GM12892 (cell line): ENCODE measurements around the gene BRI3BP.
"Not testable (repeated sequence)": the region's sequence is repeated elsewhere in the genome, so short reads cannot be mapped to it uniquely, and the experiment has no call there.

Experiments used
- DNase-seq: peaks from one replicate; pipeline ENCODE4 v3.0.0; 2011; ENCODE audit not compliant: insufficient read length
- FAIRE-seq: peaks from 2 replicates; lab custom pipeline; 2011; peaks lifted over from hg19 to GRCh38; lab: Jason Lieb, UNC
- POLR2A ChIP-seq: IDR thresholded peaks from 2 replicates; pipeline ENCODE4 v1.6.1; 2011; ENCODE audit warnings: low read depth, low read length, control low read depth
- POLR2AphosphoS5 ChIP-seq: IDR thresholded peaks from 2 replicates; pipeline ENCODE4 v1.6.1; 2011; ENCODE audit warnings: low read depth, low read length, control low read depth
- TAF1 ChIP-seq: IDR thresholded peaks from 2 replicates; pipeline ENCODE4 v1.6.1; 2011; ENCODE audit warnings: low read depth, mild to moderate bottlenecking, control low read depth, low read length, borderline replicate concordance

Gene BRI3BP

GRCh38 chr12:124980098-124980892 lies 13.2 kb upstream of the BRI3BP start:
- FAIRE-seq, result no peak
- TF ChIP-seq TAF1 (no peak), POLR2A (no peak), POLR2AphosphoS5 (no peak)
- no peak for DNase-seq

- not testable (repeated sequence) for FAIRE-seq, DNase-seq
Measured at GRCh38 chr12:124986876-124987275, 6.6 kb upstream of the BRI3BP start.

GRCh38 chr12:124992874-124993625 lies 395 bp upstream of the BRI3BP start:
- FAIRE-seq (peak; percentile 94), DNase-seq (no peak)
- TF ChIP-seq POLR2A (no peak), POLR2AphosphoS5 (no peak), TAF1 (no peak)

- no peak for DNase-seq
- no peak for TF ChIP-seq POLR2A
- 0 out of 2 replicates have a peak, but pooled peaks have one; percentile 11 for TF ChIP-seq POLR2AphosphoS5
- peak; percentile 36 for FAIRE-seq
Measured at GRCh38 chr12:124994437-124994975, 1.1 kb downstream of the BRI3BP start.

- no peak for DNase-seq
- peak; percentile 78 for FAIRE-seq
- TF ChIP-seq POLR2A (no peak), POLR2AphosphoS5 (no peak), TAF1 (no peak)
Measured at GRCh38 chr12:124995200-124995961, 1.9 kb downstream of the BRI3BP start.

- TF ChIP-seq POLR2A (no peak), POLR2AphosphoS5 (no peak), TAF1 (no peak)
- DNase-seq (no peak), FAIRE-seq (no peak)
Measured at GRCh38 chr12:124998705-124999104, 5.3 kb downstream of the BRI3BP start.

- no peak for DNase-seq
- TF ChIP-seq POLR2AphosphoS5 (no peak), POLR2A (no peak), TAF1 (no peak)
- no peak for FAIRE-seq
Measured at GRCh38 chr12:125001636-125002035, 8.2 kb downstream of the BRI3BP start.

GRCh38 chr12:125003021-125003420 lies 9.6 kb downstream of the BRI3BP start:
- no peak for TF ChIP-seq TAF1
- no peak for TF ChIP-seq POLR2AphosphoS5
- no peak for TF ChIP-seq POLR2A
- FAIRE-seq (no peak), DNase-seq (no peak)

- DNase-seq (no peak), FAIRE-seq (no peak)
- no peak for TF ChIP-seq TAF1
Measured at GRCh38 chr12:125004621-125005020, 11.2 kb downstream of the BRI3BP start.

GRCh38 chr12:125005652-125006051 lies 12.2 kb downstream of the BRI3BP start:
- DNase-seq, result no peak
- FAIRE-seq, result no peak
- TF ChIP-seq TAF1, result no peak
- no peak for TF ChIP-seq POLR2A
- TF ChIP-seq POLR2AphosphoS5, result no peak

- no peak for TF ChIP-seq POLR2AphosphoS5
- DNase-seq (no peak), FAIRE-seq (no peak)
Measured at GRCh38 chr12:125006365-125006764, 12.9 kb downstream of the BRI3BP start.

- no peak for DNase-seq
- TF ChIP-seq POLR2AphosphoS5 (no peak), TAF1 (no peak), POLR2A (no peak)
- FAIRE-seq, result no peak
Measured at GRCh38 chr12:125013816-125014442, 20.5 kb downstream of the BRI3BP start.
